ENCODE measurements around the gene SLC16A5.
A peak's percentile ranks its signal among the peaks of the same experiment; 100 is the strongest.
"Not testable (repeated sequence)": the region's sequence is repeated elsewhere in the genome, so short reads cannot be mapped to it uniquely, and the experiment has no call there.

Gene SLC16A5

DNA sequence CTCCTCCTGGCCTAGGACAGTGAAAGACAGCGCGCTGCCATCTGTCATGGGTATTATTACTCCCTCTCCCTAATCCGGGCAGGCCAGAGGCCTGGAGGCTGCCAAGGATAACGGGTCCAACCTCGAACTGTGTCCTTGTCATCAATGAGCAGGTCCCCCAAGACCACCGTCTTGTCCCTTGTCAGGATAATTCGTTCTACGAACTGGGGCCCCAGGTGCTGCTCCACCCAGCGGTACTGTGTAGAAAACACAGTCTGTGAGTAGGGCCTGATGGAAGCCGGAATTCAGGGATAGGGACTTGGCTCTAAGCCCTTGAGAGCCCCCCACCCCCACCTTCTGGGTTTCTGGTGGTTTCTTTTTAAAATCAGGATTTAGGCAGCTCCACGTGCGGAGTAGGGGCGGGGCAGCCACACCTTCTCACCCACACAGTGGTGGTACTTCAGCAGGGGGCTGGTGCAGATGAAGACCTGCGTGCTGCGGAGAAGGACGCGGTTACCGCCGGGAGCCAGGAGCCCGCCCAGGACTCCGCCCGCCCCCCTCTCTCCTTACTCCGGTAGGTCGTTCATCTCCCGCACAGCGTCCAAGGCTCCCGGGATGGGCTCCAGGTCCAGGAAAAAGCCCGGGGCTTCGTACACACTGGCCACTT, 43.0 kb downstream of the SLC16A5 start:
- DNase-seq (ENCODE audit: low read depth), result no peak
- TF ChIP-seq, protein P1, sequence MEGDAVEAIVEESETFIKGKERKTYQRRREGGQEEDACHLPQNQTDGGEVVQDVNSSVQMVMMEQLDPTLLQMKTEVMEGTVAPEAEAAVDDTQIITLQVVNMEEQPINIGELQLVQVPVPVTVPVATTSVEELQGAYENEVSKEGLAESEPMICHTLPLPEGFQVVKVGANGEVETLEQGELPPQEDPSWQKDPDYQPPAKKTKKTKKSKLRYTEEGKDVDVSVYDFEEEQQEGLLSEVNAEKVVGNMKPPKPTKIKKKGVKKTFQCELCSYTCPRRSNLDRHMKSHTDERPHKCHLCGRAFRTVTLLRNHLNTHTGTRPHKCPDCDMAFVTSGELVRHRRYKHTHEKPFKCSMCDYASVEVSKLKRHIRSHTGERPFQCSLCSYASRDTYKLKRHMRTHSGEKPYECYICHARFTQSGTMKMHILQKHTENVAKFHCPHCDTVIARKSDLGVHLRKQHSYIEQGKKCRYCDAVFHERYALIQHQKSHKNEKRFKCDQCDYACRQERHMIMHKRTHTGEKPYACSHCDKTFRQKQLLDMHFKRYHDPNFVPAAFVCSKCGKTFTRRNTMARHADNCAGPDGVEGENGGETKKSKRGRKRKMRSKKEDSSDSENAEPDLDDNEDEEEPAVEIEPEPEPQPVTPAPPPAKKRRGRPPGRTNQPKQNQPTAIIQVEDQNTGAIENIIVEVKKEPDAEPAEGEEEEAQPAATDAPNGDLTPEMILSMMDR (IDR thresholded peaks at IDR 0.05; ENCODE audit: control insufficient read depth, insufficient read depth, low read depth, low read length, missing control alignments), result peak; percentile 36
- peak overlapping the region; percentile 74 for H3K4me3 ChIP-seq (ENCODE audit: control insufficient read depth, low read depth, low read length)

DNA sequence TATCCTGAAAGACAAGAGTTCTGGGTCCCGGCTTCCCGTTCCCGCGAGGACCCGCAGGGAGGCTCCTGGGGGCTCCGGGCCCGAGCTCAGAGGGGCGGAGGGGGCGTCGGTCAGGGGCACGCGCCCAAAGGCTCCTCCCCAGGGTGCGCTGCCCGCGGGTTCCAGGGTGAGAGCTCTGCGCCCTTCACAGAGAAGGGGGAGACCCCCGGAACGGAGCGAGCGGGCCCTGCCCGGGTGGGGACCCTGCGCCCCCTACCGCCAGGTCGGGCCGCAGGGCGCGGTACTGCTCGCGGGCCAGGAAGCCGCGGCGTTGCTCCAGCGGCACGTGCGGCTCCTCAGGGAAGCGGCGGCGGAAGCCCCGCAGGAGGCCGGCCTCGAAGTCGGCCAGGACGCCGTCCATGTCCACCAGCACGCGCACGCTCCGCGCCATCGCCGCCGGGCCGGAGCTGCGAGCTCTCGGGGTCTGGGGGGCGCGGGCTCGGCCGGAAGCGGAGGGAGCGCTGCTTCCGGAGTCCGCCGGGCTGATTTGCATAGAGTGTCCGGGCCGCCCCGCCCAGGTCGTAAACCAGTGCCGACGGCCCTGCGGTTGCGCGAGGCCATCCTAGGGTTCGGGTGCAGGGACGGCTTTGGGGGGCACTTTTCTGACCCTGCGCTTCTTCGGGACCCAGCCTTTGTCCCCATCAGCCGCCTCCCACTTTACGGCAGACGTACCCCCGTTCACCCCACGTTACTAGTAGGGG, 43.7 kb downstream of the SLC16A5 start, which contains the start of gene NT5C:
TSS of gene NT5C (minus strand) at position 465 of the 740 bp plus-strand sequence. CDS start at position 430, 35 bp downstream.
- peak within 1 kb of the TSS; percentile 74 for H3K4me3 ChIP-seq (ENCODE audit: control insufficient read depth, low read depth, low read length)
- TF ChIP-seq, protein P1 (IDR thresholded peaks at IDR 0.05; ENCODE audit: control insufficient read depth, insufficient read depth, low read depth, low read length, missing control alignments), result peak; percentile 61
- DNase-seq (ENCODE audit: low read depth), result no peak

DNA sequence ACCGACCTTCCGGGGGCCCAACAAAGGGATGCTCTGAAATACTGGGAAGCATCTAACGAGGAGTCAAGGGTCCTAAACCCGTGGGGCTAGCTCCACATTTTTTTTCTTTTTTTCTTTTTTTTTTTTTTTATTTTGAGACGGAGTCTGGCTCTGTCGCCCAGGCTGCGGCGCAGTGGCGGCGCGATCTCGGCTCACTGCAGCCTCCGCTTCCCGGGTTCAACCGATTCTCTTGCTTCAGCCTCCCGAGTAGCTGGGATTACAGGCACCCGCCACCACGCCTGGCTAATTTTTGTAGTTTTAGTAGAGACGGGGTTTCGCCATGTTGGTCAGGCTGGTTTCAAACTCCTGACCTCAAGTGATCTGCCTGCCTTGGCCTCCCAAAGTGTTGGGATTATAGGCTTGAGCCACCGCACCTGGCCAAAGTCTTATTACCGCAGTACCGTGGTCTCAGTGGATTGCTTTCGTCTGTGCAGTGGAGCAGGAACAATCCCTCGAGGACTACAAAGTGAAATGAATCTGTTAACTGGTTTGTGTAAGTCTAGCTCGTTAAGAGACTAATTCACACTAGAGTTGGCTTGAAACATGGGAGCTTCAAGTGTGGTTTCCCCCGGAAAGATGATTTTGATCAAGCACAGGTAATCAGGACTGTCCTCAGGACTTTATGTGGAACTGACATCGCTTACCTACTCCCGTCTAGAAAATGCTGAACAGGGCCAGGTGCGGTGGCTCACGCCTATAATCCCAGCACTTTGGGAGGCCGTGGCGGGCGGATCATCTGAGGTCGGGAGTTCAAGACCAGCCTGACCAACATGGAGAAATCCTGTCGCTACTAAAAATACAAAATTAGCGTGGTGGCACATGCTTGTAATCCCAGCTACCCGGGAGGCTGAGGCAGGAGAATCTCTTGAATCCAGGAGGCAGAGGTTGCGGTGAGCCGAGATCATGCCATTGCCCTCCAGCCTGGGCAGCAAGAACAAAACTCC, 44.6 kb downstream of the SLC16A5 start:
- peak overlapping the region; percentile 74 for H3K4me3 ChIP-seq (ENCODE audit: control insufficient read depth, low read depth, low read length)

DNA sequence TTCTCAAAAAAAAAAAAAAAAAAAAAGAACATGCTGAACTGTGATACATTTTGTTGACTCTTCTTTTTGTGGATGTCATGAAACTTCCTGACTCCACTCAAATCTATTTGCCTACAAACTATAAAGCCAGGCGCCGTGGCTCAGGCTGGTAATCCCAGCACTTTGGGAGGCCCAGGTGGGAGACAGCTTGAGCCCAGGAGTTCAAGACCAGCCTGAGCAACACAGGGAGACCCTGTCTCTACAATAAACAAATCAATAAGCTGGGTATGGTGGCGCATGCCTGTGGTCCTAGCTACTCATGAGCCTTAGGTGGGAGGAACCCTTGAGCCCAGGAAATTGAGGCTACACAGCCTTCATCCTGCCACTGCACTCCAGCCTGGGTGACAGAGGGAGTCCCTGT, 45.2 kb downstream of the SLC16A5 start:
- DNase-seq (ENCODE audit: low read depth), result no peak
- TF ChIP-seq, protein P1 (IDR thresholded peaks at IDR 0.05; ENCODE audit: control insufficient read depth, insufficient read depth, low read depth, low read length, missing control alignments), result no peak
- no peak overlapping the region for H3K4me3 ChIP-seq (ENCODE audit: control insufficient read depth, low read depth, low read length)

More for the DNA sequence above, 44.6 kb downstream of the SLC16A5 start:
- DNase-seq (ENCODE audit: low read depth), result not testable (repeated sequence)

DNA sequence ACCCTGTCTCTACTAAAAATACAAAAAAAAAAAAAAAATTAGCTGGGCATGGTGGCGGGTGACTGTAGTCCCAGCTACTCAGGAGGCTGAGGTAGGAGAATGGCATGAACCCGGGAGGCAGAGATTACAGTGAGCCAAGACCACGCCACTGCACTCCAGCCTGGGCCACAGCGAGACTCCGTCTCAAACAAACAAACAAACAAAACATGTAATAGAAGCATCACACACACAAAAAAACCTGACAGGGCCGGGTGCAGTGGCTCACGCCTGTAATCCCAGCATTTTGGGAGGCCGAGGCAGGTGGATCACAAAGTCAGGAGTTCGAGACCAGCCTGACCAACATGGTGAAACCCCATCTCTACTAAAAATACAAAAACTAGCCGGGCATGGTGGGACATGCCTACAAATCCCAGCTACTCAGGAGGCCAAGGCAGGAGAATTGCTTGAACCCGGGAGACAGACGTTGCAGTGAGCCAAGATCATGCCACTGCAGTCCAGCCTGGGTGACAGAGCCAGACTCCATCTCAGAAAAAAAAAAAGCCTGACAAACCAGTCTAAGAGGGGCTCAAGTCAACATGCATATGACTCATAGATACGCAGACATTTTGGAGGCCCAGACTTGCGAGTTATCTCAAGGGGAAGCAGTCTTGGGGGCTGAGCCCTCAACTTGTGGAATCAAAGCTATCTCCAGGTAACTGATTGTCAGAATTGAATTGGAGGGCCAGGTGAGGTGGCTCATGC, 46.0 kb downstream of the SLC16A5 start:
- not testable (repeated sequence) for H3K4me3 ChIP-seq (ENCODE audit: control insufficient read depth, low read depth, low read length); DNase-seq (ENCODE audit: low read depth)

DNA sequence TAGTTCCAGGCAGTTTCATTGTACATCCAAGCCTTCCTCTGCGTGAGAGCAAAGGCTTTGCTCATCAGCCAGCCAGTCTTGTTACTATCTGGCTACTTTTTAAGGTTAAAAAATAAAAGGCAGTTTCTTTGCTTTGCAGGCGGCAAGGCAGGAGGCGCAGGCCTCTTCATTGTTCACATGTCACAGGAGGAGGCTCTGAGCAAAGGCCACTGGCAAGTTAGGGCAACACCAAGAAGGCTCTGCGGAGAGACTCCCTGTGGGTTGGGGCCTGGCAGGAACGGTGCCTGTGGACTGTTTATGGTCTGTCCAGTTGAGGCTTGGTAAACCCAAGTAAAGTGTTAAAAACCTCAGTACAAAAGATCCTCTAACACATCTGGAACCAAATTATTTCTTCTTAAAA, 47.7 kb downstream of the SLC16A5 start:
- H3K4me3 ChIP-seq (ENCODE audit: control insufficient read depth, low read depth, low read length), result no peak overlapping the region
- TF ChIP-seq, protein P1 (IDR thresholded peaks at IDR 0.05; ENCODE audit: control insufficient read depth, insufficient read depth, low read depth, low read length, missing control alignments), result no peak
- no peak for DNase-seq (ENCODE audit: low read depth)

DNA sequence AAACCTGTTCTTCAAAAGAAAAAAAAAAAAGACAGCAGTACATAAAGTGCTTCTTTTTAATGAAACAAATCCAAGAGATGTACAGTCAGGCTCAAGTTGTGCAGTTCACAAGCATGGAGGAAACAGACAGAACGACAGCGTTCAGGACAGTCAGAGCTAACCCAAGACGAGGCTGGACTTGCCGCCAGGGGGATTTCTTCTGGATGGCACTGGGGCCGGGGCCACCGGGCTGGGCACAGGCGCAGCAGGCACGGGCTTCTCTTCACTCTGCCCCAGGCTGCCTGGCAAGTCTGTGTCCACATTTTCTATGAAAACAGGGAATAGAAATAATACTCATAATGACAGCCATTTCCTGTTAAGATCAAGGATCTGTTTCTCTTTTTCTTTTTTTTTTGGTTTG, 48.2 kb downstream of the SLC16A5 start:
- TF ChIP-seq, protein P1 (IDR thresholded peaks at IDR 0.05; ENCODE audit: control insufficient read depth, insufficient read depth, low read depth, low read length, missing control alignments), result no peak
- no peak overlapping the region for H3K4me3 ChIP-seq (ENCODE audit: control insufficient read depth, low read depth, low read length)
- DNase-seq (ENCODE audit: low read depth), result no peak

DNA sequence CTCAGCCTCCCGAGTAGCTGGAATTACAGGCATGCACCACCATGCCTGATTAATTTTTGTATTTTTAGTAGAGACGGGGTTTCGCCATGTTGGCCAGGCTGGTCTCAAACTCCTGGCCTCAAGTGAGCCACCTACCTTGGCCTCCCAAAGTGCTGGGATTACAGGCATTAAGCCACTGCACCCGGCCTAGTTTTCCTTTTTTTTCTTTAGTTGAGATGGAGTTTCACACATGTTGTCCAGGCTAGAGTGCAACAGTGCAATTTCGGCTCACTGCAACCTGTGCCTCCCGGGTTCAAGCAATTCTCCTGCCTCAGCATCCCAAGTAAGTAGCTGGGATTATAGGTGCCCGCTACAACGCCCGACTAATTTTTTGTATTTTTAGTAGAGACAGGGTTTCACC, 50.0 kb downstream of the SLC16A5 start:
- DNase-seq (ENCODE audit: low read depth); H3K4me3 ChIP-seq (ENCODE audit: control insufficient read depth, low read depth, low read length): not testable (repeated sequence)
